Astrocyte (in vitro differentiated cells and primary cell): ENCODE measurements around the gene HNF4A. TPM values are rescaled to one million over a fixed set of nuclear protein-coding genes. Genes with fewer than 3 reads are reported as not detected.

ENCODE experiments used
- DNase-seq: peaks from one replicate; pipeline ENCODE4 v3.0.0-alpha.2; 2010; ENCODE audit warnings: low read depth
- FAIRE-seq: peaks from 2 replicates; lab custom pipeline; 2011; peaks lifted over from hg19 to GRCh38; lab: Jason Lieb, UNC
- H2AFZ ChIP-seq: 2 replicates; pipeline ENCODE4 v1.6.0; 2012; ENCODE audit warnings: low read depth, low read length, inconsistent platforms
- H3K27ac ChIP-seq: 2 replicates; pipeline ENCODE4 v1.5.1; 2011; ENCODE audit warnings: low read depth, low read length, inconsistent platforms
- H3K27me3 ChIP-seq: 2 replicates; pipeline ENCODE4 v1.6.0; 2011; ENCODE audit warnings: low read length, inconsistent platforms; ENCODE audit not compliant: insufficient read depth
- H3K36me3 ChIP-seq: 2 replicates; pipeline ENCODE4 v1.5.1; 2011; ENCODE audit warnings: low read length, inconsistent platforms; ENCODE audit not compliant: insufficient read depth
- H3K4me1 ChIP-seq: 2 replicates; pipeline ENCODE4 v1.5.1; 2011; ENCODE audit warnings: low read length, inconsistent platforms; ENCODE audit not compliant: insufficient read depth
- H3K4me2 ChIP-seq: 2 replicates; pipeline ENCODE4 v1.6.0; 2012; ENCODE audit warnings: low read length, inconsistent platforms
- H3K4me3 ChIP-seq: 2 replicates; pipeline ENCODE4 v1.5.1; 2011; ENCODE audit warnings: low read depth, mild to moderate bottlenecking, low read length, inconsistent platforms; ENCODE audit not compliant: insufficient read depth
- H3K79me2 ChIP-seq: 2 replicates; pipeline ENCODE4 v1.6.0; 2012; ENCODE audit warnings: mild to moderate bottlenecking, low read length, inconsistent platforms; ENCODE audit not compliant: insufficient read depth
- H3K9ac ChIP-seq: 2 replicates; pipeline ENCODE4 v1.6.0; 2012; ENCODE audit warnings: mild to moderate bottlenecking, low read length, inconsistent platforms
- H3K9me3 ChIP-seq: 2 replicates; pipeline ENCODE4 v1.5.1; 2012; ENCODE audit warnings: low read depth, mild to moderate bottlenecking, low read length, inconsistent platforms; ENCODE audit not compliant: insufficient read depth
- H4K20me1 ChIP-seq: 2 replicates; pipeline ENCODE4 v1.6.0; 2012; ENCODE audit warnings: low read length, inconsistent platforms; ENCODE audit not compliant: insufficient read depth
- H3K27ac Mint-ChIP-seq: one replicate; pipeline ENCODE4 v1.8.0; 2021; ENCODE audit warnings: mild to moderate bottlenecking, mixed read lengths; ENCODE audit not compliant: unreplicated experiment
- H3K27me3 Mint-ChIP-seq: one replicate; pipeline ENCODE4 v1.8.0; 2021; ENCODE audit warnings: low read depth, mixed read lengths; ENCODE audit not compliant: unreplicated experiment
- H3K36me3 Mint-ChIP-seq: one replicate; pipeline ENCODE4 v1.8.0; 2021; ENCODE audit warnings: low read depth, mixed read lengths; ENCODE audit not compliant: unreplicated experiment
- H3K4me1 Mint-ChIP-seq: one replicate; pipeline ENCODE4 v1.8.0; 2021; ENCODE audit warnings: low read depth, mixed read lengths; ENCODE audit not compliant: unreplicated experiment
- H3K4me3 Mint-ChIP-seq: one replicate; pipeline ENCODE4 v1.8.0; 2021; ENCODE audit warnings: mild to moderate bottlenecking, moderate library complexity, mixed read lengths; ENCODE audit not compliant: unreplicated experiment
- H3K9me3 Mint-ChIP-seq: one replicate; pipeline ENCODE4 v1.8.0; 2021; ENCODE audit warnings: mild to moderate bottlenecking, mixed read lengths; ENCODE audit not compliant: unreplicated experiment
- EZH2 ChIP-seq: IDR thresholded peaks from 2 replicates; pipeline ENCODE4 v1.6.1; 2012; ENCODE audit warnings: mild to moderate bottlenecking, low read length, inconsistent platforms; ENCODE audit not compliant: insufficient read depth
- total RNA-seq: library from RNA; stranded (reverse); gene quantifications from 2 replicates; pipeline ENCODE4 v1.2.1, GENCODE V29; 2021
- TF ChIP-seq, protein P1 (sequence below): IDR thresholded peaks from 2 replicates; pipeline ENCODE4 v1.5.1; 2011; ENCODE audit warnings: low read depth, mild to moderate bottlenecking, inconsistent platforms, low read length, moderate library complexity; ENCODE audit not compliant: insufficient read depth

HNF4A gene
- total RNA-seq, 1 donor from 2014 or later = not detected

DNA sequence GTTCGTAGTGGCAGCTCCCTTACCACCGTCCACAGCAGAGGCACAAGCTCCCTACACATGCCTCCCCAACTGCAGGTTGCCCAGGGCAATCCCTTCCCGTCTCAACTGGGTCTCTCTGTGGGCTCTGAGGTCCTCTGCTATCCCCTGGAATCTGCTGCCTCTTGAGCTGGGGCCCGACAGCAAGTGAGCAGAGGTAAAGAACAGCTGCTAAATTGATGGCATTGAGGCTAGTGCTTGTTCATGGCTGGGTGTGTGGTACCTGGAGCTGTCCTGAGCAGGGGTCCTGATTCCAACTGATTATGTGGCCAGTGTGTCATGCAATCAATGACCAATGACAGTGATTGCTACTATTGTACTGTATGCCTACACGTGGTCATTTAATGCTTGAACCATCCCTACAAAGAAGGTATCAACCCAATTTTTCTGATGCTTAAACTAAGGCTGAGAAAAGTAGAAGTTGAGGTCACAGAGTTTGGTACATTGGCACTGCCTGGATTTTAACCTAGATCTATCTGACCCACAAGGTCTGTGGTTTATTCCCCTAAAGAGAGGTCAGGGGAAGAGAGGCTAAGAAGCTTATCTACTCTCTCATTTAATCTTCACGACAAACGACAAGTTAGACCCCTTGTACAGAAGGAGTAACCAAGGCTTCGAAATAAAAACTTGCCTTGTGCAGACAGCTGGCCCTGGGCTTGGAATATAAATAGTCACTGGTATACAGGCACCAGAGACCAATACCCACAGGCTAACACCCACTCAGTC is 41.1 kb downstream of the HNF4A start:
- H3K36me3 ChIP-seq = no peaks in the 10 kb centered on the region
- Mint-ChIP-seq H3K27me3 (peaks cover 59% of the 10 kb centered on the region), H3K36me3 (no peaks in the 10 kb centered on the region), H3K27ac (no peak overlapping the region), H3K4me1 (no peaks in the 10 kb centered on the region), H3K4me3 (no peak overlapping the region), H3K9me3 (no peaks in the 10 kb centered on the region)
- TF ChIP-seq, protein P1, sequence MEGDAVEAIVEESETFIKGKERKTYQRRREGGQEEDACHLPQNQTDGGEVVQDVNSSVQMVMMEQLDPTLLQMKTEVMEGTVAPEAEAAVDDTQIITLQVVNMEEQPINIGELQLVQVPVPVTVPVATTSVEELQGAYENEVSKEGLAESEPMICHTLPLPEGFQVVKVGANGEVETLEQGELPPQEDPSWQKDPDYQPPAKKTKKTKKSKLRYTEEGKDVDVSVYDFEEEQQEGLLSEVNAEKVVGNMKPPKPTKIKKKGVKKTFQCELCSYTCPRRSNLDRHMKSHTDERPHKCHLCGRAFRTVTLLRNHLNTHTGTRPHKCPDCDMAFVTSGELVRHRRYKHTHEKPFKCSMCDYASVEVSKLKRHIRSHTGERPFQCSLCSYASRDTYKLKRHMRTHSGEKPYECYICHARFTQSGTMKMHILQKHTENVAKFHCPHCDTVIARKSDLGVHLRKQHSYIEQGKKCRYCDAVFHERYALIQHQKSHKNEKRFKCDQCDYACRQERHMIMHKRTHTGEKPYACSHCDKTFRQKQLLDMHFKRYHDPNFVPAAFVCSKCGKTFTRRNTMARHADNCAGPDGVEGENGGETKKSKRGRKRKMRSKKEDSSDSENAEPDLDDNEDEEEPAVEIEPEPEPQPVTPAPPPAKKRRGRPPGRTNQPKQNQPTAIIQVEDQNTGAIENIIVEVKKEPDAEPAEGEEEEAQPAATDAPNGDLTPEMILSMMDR = no peak
- no peak for TF ChIP-seq EZH2
- no peak for DNase-seq
- no peak overlapping the region for H3K4me2 ChIP-seq
- H2AFZ ChIP-seq = no peak overlapping the region
- no peaks in the 10 kb centered on the region for H3K9me3 ChIP-seq
- peaks cover 11% of the 10 kb centered on the region for H3K27me3 ChIP-seq
- no peak overlapping the region for H3K4me3 ChIP-seq
- H3K9ac ChIP-seq = no peak overlapping the region
- H3K4me1 ChIP-seq = no peaks in the 10 kb centered on the region
- H4K20me1 ChIP-seq = no peaks in the 10 kb centered on the region
- FAIRE-seq = no peak
- no peaks in the 10 kb centered on the region for H3K79me2 ChIP-seq
- H3K27ac ChIP-seq = no peak overlapping the region

DNA sequence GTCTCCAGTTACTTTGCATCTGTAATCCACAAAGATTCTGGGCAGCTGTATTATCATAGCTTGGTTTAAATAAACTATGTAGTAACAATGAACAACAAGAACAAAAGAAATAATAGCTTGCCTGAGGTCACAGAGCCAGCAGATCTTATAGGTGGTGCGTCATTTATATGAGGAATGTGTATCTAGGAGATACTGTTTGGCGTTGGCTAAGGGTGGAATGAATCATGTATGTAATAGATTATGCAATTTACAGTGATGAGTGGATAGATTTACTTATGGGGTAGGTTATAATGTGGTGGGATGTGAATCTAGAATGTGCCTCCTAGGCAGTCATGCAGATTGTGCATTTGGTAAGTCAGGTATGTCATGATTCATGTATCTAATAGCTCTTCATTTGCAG is 42.8 kb downstream of the HNF4A start:
- H3K9me3 ChIP-seq = no peaks in the 10 kb centered on the region
- Mint-ChIP-seq H3K27ac (no peak overlapping the region), H3K4me3 (no peak overlapping the region), H3K9me3 (no peaks in the 10 kb centered on the region), H3K4me1 (no peaks in the 10 kb centered on the region), H3K36me3 (no peaks in the 10 kb centered on the region), H3K27me3 (peaks cover 59% of the 10 kb centered on the region)
- H3K27me3 ChIP-seq = peaks cover 10% of the 10 kb centered on the region
- DNase-seq = peak; percentile 85
- H3K36me3 ChIP-seq = no peaks in the 10 kb centered on the region
- no peak overlapping the region for H2AFZ ChIP-seq
- no peaks in the 10 kb centered on the region for H4K20me1 ChIP-seq
- H3K9ac ChIP-seq = no peak overlapping the region
- TF ChIP-seq, protein P1 = no peak
- no peak for TF ChIP-seq EZH2
- H3K4me2 ChIP-seq = no peak overlapping the region
- H3K79me2 ChIP-seq = no peaks in the 10 kb centered on the region
- no peaks in the 10 kb centered on the region for H3K4me1 ChIP-seq
- FAIRE-seq = no peak
- H3K27ac ChIP-seq = no peak overlapping the region
- H3K4me3 ChIP-seq = no peak overlapping the region

DNA sequence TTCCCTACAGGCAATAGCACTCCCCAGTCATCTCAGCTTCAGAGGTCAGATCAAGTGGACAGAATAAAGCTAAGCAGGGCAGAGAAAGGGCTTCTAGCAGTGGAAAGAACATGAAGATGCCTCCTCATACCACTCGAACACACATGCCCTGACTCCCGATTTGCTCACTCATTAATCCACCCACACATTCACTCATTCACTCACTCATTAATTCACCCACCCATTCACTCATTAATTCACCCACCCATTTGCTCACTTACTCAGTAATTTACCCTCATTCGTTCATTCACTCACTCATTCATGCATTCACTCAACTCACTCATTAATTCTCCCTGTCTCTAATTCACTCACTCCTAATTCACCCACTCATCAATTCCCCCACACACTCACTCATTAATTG is 43.9 kb downstream of the HNF4A start:
- H3K9me3 Mint-ChIP-seq = no peaks in the 10 kb centered on the region
- no peaks in the 10 kb centered on the region for H3K9me3 ChIP-seq
- H3K27me3 Mint-ChIP-seq = peaks cover 53% of the 10 kb centered on the region
- TF ChIP-seq, protein P1 = no peak
- TF ChIP-seq EZH2 = no peak
- H3K4me3 Mint-ChIP-seq = no peak overlapping the region
- no peak overlapping the region for H2AFZ ChIP-seq
- DNase-seq (no peak), FAIRE-seq (no peak)
- H3K79me2 ChIP-seq = no peaks in the 10 kb centered on the region
- H3K27ac Mint-ChIP-seq = no peak overlapping the region
- no peaks in the 10 kb centered on the region for H3K4me1 ChIP-seq
- H3K27ac ChIP-seq = no peak overlapping the region
- no peaks in the 10 kb centered on the region for H3K36me3 ChIP-seq
- no peaks in the 10 kb centered on the region for H4K20me1 ChIP-seq
- H3K27me3 ChIP-seq = peaks cover 8% of the 10 kb centered on the region
- no peaks in the 10 kb centered on the region for H3K36me3 Mint-ChIP-seq
- H3K4me3 ChIP-seq = no peak overlapping the region
- H3K4me1 Mint-ChIP-seq = no peaks in the 10 kb centered on the region
- H3K4me2 ChIP-seq = no peak overlapping the region
- no peak overlapping the region for H3K9ac ChIP-seq
